Right lobe of liver (tissue), 4 donors: ENCODE data around the gene POLR1A.

Experiments used
- POLR2A ChIP-seq: fragments of 450-650 bp; IDR thresholded peaks from one replicate; pipeline ENCODE4 v1.6.1; 2017; ENCODE audit warnings: antibody characterized with exemption, mild to moderate bottlenecking
- TF ChIP-seq, protein P1 (sequence below), 4 donors: fragments of 200-600 bp in 3 of 4; fragments of 450-650 bp in 1 of 4; IDR thresholded peaks; one replicate each; pipeline versions ENCODE4 v1.5.1 to v1.8.0; 2016 to 2022; ENCODE audit warnings: antibody characterized with exemption in 4 of 4, mild to moderate bottlenecking in 2 of 4
- donor health status: DM: no; HTN: no; CAD: no.
- donor health status: DM: no; HTN: no; CAD: no.
- donor health status: DM: no; HTN: yes; CAD: no.

DNA sequence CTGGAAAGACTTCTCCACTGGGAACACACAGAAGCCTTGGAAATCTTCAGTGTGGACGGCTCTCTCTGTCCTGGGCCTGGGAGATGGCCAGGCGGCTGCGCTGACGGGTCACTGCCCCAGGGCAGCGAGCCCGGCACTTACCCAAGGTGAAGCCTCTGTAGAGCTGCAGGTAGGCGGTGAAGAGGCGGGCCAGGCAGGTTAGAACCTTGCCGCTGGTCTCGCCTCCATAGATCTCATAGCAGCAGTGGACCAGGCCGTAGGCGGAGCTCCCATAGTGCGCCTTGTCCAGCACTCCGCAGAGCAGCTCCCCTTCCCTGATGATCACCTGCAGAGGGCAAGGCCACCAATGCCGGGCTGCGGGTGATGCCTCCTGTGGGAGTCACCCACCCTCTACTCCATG, 53.0 kb downstream of the POLR1A start:
- TF ChIP-seq, protein P1, sequence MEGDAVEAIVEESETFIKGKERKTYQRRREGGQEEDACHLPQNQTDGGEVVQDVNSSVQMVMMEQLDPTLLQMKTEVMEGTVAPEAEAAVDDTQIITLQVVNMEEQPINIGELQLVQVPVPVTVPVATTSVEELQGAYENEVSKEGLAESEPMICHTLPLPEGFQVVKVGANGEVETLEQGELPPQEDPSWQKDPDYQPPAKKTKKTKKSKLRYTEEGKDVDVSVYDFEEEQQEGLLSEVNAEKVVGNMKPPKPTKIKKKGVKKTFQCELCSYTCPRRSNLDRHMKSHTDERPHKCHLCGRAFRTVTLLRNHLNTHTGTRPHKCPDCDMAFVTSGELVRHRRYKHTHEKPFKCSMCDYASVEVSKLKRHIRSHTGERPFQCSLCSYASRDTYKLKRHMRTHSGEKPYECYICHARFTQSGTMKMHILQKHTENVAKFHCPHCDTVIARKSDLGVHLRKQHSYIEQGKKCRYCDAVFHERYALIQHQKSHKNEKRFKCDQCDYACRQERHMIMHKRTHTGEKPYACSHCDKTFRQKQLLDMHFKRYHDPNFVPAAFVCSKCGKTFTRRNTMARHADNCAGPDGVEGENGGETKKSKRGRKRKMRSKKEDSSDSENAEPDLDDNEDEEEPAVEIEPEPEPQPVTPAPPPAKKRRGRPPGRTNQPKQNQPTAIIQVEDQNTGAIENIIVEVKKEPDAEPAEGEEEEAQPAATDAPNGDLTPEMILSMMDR (IDR thresholded peaks at IDR 0.05), result no peak
- TF ChIP-seq POLR2A, result no peak
